ENCODE measurements around the gene CSF3R.

Gene CSF3R

DNA sequence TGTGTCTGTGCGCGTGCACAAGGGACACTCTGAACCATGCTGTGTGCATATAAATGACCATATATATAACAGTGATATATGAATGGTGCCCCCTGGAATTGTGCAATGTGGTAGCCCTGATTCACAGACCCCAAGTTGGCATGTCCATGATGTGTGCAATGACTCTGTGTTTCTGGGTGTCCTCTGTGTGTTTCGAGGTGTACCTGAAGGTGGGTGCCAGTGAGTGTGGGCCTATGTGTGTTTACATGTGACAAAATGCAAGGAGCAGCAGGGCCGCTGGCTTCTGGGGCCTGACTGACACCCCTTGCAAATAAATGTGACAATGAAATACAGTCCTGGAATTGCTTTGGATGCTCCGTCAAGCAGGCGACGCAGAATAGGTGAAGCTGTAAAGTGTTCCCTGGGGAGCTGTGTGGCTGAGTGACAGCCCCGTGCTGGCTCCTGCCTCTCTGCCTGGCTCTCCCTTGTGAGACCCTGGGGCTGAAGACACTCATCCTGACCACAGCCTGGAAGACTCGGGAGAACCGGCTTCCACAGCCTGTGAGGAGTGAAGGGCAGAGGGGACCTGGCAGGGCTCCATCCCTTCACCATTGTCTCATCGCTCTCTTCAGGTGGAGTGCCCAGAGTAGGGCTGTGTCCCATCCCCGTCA lies 38.2 kb upstream of the CSF3R start:
- Histone ChIP-seq H3K4me3 (IDR thresholded peaks at IDR 0.05; ENCODE audit: insufficient read depth, low read depth, low read length) (no peak overlapping the region), H4K20me1 (ENCODE audit: insufficient read depth) (no peaks in the 10 kb centered on the region), H3K79me2 (ENCODE audit: insufficient read depth, low read depth) (no peaks in the 10 kb centered on the region), H3K27me3 (ENCODE audit: insufficient read depth, low read depth) (peaks cover 13% of the 10 kb centered on the region; the same call in 1 of the 2 replicates), H3K36me3 (ENCODE audit: insufficient read depth) (no peaks in the 10 kb centered on the region), H3K4me2 (no peak overlapping the region), H3K9ac (no peak overlapping the region), H3K4me1 (ENCODE audit: low read depth, poor library complexity, severe bottlenecking) (no peaks in the 10 kb centered on the region), H2AFZ (ENCODE audit: low read depth) (no peak overlapping the region), H3K27ac (no peak overlapping the region)
- TF ChIP-seq, protein P1, sequence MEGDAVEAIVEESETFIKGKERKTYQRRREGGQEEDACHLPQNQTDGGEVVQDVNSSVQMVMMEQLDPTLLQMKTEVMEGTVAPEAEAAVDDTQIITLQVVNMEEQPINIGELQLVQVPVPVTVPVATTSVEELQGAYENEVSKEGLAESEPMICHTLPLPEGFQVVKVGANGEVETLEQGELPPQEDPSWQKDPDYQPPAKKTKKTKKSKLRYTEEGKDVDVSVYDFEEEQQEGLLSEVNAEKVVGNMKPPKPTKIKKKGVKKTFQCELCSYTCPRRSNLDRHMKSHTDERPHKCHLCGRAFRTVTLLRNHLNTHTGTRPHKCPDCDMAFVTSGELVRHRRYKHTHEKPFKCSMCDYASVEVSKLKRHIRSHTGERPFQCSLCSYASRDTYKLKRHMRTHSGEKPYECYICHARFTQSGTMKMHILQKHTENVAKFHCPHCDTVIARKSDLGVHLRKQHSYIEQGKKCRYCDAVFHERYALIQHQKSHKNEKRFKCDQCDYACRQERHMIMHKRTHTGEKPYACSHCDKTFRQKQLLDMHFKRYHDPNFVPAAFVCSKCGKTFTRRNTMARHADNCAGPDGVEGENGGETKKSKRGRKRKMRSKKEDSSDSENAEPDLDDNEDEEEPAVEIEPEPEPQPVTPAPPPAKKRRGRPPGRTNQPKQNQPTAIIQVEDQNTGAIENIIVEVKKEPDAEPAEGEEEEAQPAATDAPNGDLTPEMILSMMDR (conservative IDR thresholded peaks at IDR 0.05; ENCODE audit: low read depth, low read length), result no peak

DNA sequence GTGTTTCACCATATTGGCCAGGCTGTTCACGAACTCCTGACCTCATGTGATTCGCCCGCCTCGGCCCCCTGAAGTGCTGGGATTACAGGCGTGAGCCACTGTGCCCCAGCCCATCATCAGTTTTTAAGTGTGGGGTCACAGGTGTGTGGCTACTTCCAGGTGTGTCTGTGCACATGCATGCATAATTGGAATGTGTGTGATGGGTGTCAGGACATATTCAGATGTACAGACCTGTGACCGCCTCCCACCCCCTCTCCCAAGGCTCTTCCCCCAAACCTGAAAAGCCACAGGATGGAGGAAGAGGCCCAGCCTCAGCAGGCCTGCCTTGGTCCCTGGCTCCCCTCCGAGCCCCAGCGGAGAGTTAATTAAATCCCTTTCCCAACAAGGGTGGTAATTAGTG lies 37.3 kb upstream of the CSF3R start:
- Histone ChIP-seq H3K79me2 (ENCODE audit: insufficient read depth, low read depth) (no peaks in the 10 kb centered on the region), H3K4me3 (IDR thresholded peaks at IDR 0.05; ENCODE audit: insufficient read depth, low read depth, low read length) (no peak overlapping the region), H4K20me1 (ENCODE audit: insufficient read depth) (no peaks in the 10 kb centered on the region), H3K9ac (no peak overlapping the region), H3K36me3 (ENCODE audit: insufficient read depth) (no peaks in the 10 kb centered on the region), H3K27ac (no peak overlapping the region), H2AFZ (ENCODE audit: low read depth) (no peak overlapping the region), H3K4me1 (ENCODE audit: low read depth, poor library complexity, severe bottlenecking) (no peaks in the 10 kb centered on the region), H3K4me2 (no peak overlapping the region), H3K27me3 (ENCODE audit: insufficient read depth, low read depth) (peaks cover 13% of the 10 kb centered on the region; the same call in 1 of the 2 replicates)
- TF ChIP-seq, protein P1 (conservative IDR thresholded peaks at IDR 0.05; ENCODE audit: low read depth, low read length), result no peak

DNA sequence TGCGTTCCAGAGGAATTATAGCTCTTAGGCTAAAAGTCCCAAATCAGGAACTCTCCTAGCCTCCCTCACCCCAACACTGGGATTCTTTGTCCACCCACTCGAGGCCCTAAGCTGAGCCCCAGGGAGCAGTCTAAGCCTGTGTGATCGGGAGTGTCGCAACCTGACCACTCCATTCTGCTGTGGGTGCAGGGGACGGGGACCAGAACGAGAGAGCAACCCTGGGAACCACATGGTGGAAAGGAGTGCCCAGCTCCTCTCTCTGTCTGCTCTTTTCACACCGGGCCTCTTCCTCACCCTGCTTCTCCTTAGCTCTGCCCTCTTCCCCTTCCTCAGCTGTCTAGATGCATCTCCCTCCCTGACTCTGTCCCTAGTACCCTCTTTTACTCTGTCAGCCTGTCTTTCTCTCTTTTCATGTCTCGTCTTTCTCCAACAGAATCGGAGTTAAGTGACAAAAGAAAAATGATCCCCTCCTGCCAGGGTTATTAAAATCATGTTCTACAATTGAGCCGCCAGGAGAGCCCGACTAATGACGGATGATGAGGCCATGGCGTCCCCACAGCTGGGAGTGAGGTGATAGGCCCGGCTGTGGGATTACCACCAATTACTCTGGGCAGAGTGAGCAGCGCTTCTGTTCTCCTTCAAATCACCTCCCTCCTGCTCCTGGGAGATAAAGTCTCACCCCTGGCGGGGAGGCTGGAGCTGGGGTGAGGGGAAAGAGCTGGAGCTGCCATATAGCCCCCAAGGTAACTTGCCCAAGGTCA lies 34.5 kb upstream of the CSF3R start:
- Histone ChIP-seq H3K36me3 (ENCODE audit: insufficient read depth) (no peaks in the 10 kb centered on the region), H2AFZ (ENCODE audit: low read depth) (no peak overlapping the region), H3K27me3 (ENCODE audit: insufficient read depth, low read depth) (peaks cover 31% of the 10 kb centered on the region; the same call in 1 of the 2 replicates), H3K27ac (no peak overlapping the region), H3K4me3 (IDR thresholded peaks at IDR 0.05; ENCODE audit: insufficient read depth, low read depth, low read length) (no peak overlapping the region), H3K9ac (no peak overlapping the region), H3K79me2 (ENCODE audit: insufficient read depth, low read depth) (no peaks in the 10 kb centered on the region), H3K4me2 (no peak overlapping the region), H3K4me1 (ENCODE audit: low read depth, poor library complexity, severe bottlenecking) (no peaks in the 10 kb centered on the region), H4K20me1 (ENCODE audit: insufficient read depth) (no peaks in the 10 kb centered on the region)
- TF ChIP-seq, protein P1 (conservative IDR thresholded peaks at IDR 0.05; ENCODE audit: low read depth, low read length), result no peak

DNA sequence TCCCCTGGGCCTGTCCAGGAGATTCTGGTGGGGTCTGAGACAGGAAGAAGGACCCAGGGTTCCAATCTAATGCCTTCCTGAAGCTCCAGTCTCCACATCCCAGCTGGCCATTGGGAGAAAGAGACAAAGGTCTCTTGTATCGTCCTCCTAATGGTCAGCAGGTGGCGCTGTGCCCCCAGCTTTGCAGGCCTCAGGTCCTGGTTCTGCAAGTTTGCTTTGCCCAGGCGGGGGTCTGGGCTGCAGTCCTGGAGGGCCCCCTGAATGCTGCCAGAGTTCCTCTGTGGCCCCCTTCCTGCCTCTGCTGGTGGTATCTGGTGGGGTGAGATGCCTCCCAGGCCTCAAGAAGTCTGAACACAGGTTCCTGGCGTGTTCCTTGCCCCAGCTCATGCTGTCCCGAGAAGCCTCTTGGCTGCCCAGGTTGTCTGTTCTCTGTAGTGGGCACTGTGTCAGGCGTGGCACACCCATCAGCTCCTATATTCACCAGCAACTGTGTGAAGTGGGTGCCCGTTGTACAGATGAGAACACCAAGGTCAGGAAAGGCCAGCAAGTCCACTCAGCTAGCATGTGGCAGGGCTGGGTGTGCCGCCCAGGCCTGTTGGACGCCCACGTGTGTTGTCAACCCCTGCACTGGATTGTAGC lies 33.8 kb upstream of the CSF3R start:
- no peak overlapping the region for H2AFZ ChIP-seq (ENCODE audit: low read depth)
- no peak overlapping the region for H3K9ac ChIP-seq
- no peak overlapping the region for H3K4me3 ChIP-seq (IDR thresholded peaks at IDR 0.05; ENCODE audit: insufficient read depth, low read depth, low read length)
- TF ChIP-seq, protein P1 (conservative IDR thresholded peaks at IDR 0.05; ENCODE audit: low read depth, low read length), result peak; percentile 93
- H3K27me3 ChIP-seq (ENCODE audit: insufficient read depth, low read depth), result peaks cover 37% of the 10 kb centered on the region; the same call in 1 of the 2 replicates
- H3K4me1 ChIP-seq (ENCODE audit: low read depth, poor library complexity, severe bottlenecking), result no peaks in the 10 kb centered on the region
- no peak overlapping the region for H3K27ac ChIP-seq
- H3K36me3 ChIP-seq (ENCODE audit: insufficient read depth), result no peaks in the 10 kb centered on the region
- no peaks in the 10 kb centered on the region for H4K20me1 ChIP-seq (ENCODE audit: insufficient read depth)
- H3K4me2 ChIP-seq, result no peak overlapping the region
- H3K79me2 ChIP-seq (ENCODE audit: insufficient read depth, low read depth), result no peaks in the 10 kb centered on the region
